NCI-H146 treated with DMSO at 0.1 percent for 48 hours (cell line): ENCODE results near the gene ITGB6.
"Not testable (repeated sequence)": the region's sequence is repeated elsewhere in the genome, so short reads cannot be mapped to it uniquely, and the experiment has no call there.

Experiments used
- DNase-seq: peaks from one replicate; lab custom pipeline; 2025; ENCODE audit not compliant: unreplicated experiment; lab: John Stamatoyannopoulos, UW

ITGB6 gene

DNA sequence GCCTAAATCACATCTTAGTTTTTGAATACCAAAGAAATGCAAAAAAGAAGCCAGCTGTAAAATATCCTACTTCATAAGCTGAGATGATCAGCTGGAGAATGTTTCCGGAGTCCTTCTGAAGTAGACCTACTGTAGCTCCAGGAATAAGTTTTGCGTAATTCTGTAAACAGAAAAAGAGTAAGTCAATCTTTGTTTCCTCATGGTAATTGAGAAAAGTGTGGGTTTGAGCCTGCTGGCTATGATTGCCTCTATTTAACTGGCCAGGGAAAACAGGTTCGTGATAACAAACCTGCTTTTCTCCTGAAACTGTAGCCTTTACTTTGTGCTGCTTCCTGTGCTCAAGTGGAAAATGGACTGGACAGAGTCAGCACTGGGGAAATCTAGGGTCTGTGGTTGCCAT is 58.2 kb downstream of the ITGB6 start:
- no peak for DNase-seq

- DNase-seq, result no peak
Observed at GRCh38 chr2:160141419-160141818, 58.7 kb downstream of the ITGB6 start.

GRCh38 chr2:160140471-160140870 is 59.6 kb downstream of the ITGB6 start:
- no peak for DNase-seq

- DNase-seq, result no peak
Observed at GRCh38 chr2:160139991-160140390, 60.1 kb downstream of the ITGB6 start.

- no peak for DNase-seq
Observed at GRCh38 chr2:160139350-160139749, 60.7 kb downstream of the ITGB6 start.

DNA sequence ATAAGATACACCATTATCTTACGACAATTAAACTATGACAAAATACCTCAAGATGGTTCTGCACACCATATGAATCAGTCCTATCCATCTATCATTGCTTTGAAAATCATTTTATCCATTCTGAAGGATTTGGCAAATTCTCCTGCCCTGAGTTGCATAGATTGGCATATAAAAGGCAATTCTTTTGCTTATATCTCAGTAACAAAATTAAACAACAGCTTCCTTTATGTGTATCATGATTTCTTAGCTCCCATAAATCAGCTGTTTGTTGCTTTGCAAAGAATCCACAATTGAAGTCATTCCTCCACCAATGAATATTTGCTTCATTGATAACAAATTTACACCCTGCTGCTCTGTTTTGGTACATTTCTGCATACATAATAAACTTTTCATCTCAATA is 61.7 kb downstream of the ITGB6 start:
- no peak for DNase-seq

DNA sequence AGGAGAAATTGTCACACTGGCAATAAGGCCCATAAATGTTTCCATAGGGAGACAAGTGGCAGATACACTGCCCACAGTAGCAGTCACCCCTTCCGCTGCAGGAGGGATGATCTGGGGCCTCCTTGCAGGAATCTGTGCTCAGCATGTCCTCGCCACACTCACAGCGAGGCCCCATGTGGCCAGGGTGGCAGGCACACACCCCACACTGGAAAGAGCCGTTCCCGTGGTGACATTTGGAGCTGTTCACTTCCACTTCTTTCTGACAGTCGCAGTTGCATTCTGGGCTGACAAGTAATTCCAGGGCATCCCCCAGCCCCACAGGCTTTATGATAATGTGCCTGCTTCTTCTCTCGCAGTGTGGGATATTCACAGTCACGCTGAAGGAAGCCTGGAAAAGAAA is 62.6 kb downstream of the ITGB6 start:
- DNase-seq, result no peak

GRCh38 chr2:160132761-160133160 is 67.3 kb downstream of the ITGB6 start:
- DNase-seq, result no peak

- no peak for DNase-seq
Observed at GRCh38 chr2:160126756-160127155, 73.3 kb downstream of the ITGB6 start.

GRCh38 chr2:160126315-160126714 is 73.8 kb downstream of the ITGB6 start:
- DNase-seq, result no peak

- no peak for DNase-seq
Observed at GRCh38 chr2:160125828-160126227, 74.2 kb downstream of the ITGB6 start.

DNA sequence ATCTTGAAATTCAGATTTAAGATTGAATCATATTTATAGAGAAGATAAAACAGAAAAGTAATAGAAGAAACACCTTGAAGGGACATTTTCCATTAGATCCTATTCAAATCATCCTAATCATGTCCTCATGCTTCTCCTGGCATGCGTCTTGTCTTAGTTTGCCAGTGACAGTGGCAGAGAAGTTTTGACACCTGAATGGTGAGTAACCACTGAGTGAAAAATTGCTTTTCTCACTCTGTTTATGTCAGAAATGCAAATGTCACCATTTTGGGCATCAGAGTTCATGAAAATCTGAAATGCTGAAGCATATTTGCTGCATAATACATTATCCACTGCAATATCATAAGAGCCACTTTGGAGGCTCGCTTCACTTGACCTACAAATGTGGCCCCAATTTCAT is 74.7 kb downstream of the ITGB6 start:
- DNase-seq, result no peak

- DNase-seq, result no peak
Observed at GRCh38 chr2:160124571-160124970, 75.5 kb downstream of the ITGB6 start.

GRCh38 chr2:160114721-160115120 is 85.4 kb downstream of the ITGB6 start:
- not testable (repeated sequence) for DNase-seq

GRCh38 chr2:160114020-160114419 is 86.1 kb downstream of the ITGB6 start:
- no peak for DNase-seq

DNA sequence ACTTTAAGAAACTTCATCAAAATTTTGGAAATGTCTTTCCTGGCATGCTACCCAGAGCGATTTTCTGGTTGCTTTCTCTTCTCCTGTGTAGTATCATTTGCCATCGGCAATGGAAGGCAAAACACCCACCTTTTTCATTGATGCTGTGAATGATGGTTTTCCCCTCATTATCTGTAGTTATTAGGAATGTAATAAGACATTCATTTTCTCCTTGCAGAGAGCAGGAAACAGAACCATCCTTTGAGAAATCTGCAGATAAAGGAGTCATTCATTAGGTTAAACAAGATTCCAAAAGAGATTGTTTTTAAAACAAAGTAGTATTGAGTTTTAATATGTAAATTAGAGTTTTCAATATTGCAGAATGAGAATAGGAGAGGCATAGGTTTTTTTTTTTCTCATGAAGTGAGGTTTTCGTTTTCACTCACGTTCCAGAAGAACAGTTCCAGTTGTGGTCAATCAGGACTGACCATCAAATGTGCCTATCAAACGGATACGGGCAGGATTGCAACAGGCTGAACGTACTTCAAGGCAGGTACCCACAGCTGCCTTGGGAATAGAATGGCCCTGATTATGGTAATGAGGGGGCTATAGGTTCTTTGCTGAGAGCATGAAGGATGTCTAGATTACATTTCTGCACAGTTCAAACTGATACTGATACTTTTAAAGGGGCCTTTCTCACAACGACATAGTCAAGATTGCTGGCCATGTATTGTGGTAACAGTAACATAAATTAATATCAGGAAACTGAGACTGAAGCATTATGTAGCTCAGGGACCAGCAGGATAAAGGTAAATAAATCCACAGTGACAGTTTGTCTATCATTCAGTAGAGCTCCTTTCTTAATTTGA is 87.9 kb downstream of the ITGB6 start:
- DNase-seq, result no peak

GRCh38 chr2:160110674-160111239 is 89.3 kb downstream of the ITGB6 start:
- DNase-seq, result no peak

GRCh38 chr2:160109939-160110673 is 90.0 kb downstream of the ITGB6 start:
- peak; percentile 6 for DNase-seq

GRCh38 chr2:160109243-160109642 is 90.8 kb downstream of the ITGB6 start:
- no peak for DNase-seq

- DNase-seq, result no peak
Observed at GRCh38 chr2:160108646-160109045, 91.4 kb downstream of the ITGB6 start.

DNA sequence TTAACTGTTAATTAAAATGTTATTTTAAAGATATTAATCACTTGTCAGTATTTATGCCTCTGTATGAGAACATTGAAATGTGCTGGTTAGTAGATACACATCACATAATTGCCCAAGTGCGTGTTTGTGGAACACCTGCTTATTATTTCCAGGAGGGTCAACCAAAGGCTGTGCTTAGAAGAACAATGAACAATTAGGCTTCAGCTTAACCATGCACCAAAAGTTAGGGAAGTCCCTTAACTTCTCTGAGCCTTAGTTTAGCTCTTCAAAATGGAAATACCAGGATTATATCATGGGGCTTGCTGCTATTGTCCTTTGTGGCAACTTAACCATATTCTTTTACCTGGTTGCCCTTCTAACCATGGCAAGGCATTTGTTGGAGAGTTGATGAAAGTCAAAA is 94.7 kb downstream of the ITGB6 start:
- no peak for DNase-seq

GRCh38 chr2:160104115-160104514 is 96.0 kb downstream of the ITGB6 start:
- DNase-seq, result no peak
